Caco-2 (cell line): ENCODE measurements around the gene TRIO. TPM values are rescaled to one million over a fixed set of nuclear protein-coding genes. Genes with fewer than 3 reads are reported as not detected.

Source experiments
- BruUV-seq: library from RNA; stranded (reverse); fragments of 400-500 nt; replicated peaks from 2 replicates; lab custom pipeline; 2021; lab: Mats Ljungman, UMichigan
- CTCF ChIA-PET: fragments of 300-600 bp; sonication (Branson Sonifier 250); formaldehyde crosslinking; loops from one replicate; lab custom pipeline; 2022; ENCODE audit warnings: antibody characterized with exemption; lab: Charles Lee
- POLR2A ChIA-PET: fragments of 300-600 bp; sonication (Branson Sonifier 250); formaldehyde crosslinking; loops from one replicate; lab custom pipeline; 2022; ENCODE audit warnings: antibody characterized with exemption; lab: Charles Lee
- DNase-seq, 2 experiments: peaks; one replicate each; pipeline versions ENCODE4 v3.0.0 to v3.0.0-alpha.2; 2020 to 2022
- H3K27me3 ChIP-seq: replicated peaks from 2 replicates; pipeline ENCODE4 v1.6.0; 2011; ENCODE audit warnings: low read length; ENCODE audit not compliant: control insufficient read depth, insufficient read depth
- H3K36me3 ChIP-seq: 2 replicates; pipeline ENCODE4 v1.5.1; 2011; ENCODE audit warnings: low read length; ENCODE audit not compliant: control insufficient read depth, insufficient read depth
- H3K4me1 ChIP-seq: fragments of 250-450 bp; sonication (Bioruptor Pico); 2 replicates; pipeline ENCODE4 v1.5.1; 2020; ENCODE audit warnings: mild to moderate bottlenecking
- H3K4me3 ChIP-seq: 2 replicates; pipeline ENCODE4 v1.5.1; 2011; ENCODE audit warnings: low read depth, mild to moderate bottlenecking, control low read depth, low read length
- H3K9me3 ChIP-seq: fragments of 250-450 bp; sonication (Bioruptor Pico); 2 replicates; pipeline ENCODE4 v1.5.1; 2020; ENCODE audit warnings: mild to moderate bottlenecking, moderate library complexity
- H3K27ac Mint-ChIP-seq: one replicate; pipeline ENCODE4 v1.8.0; 2022; ENCODE audit warnings: mixed read lengths; ENCODE audit not compliant: unreplicated experiment
- H3K27me3 Mint-ChIP-seq: one replicate; pipeline ENCODE4 v1.8.0; 2022; ENCODE audit warnings: mixed read lengths; ENCODE audit not compliant: insufficient read depth, unreplicated experiment
- H3K36me3 Mint-ChIP-seq: one replicate; pipeline ENCODE4 v1.8.0; 2022; ENCODE audit warnings: mild to moderate bottlenecking, mixed read lengths; ENCODE audit not compliant: insufficient read depth, unreplicated experiment
- H3K4me1 Mint-ChIP-seq: one replicate; pipeline ENCODE4 v1.8.0; 2022; ENCODE audit warnings: low read depth, mixed read lengths; ENCODE audit not compliant: unreplicated experiment
- H3K4me3 Mint-ChIP-seq: one replicate; pipeline ENCODE4 v1.8.0; 2022; ENCODE audit warnings: mild to moderate bottlenecking, moderate library complexity, mixed read lengths; ENCODE audit not compliant: unreplicated experiment
- H3K9me3 Mint-ChIP-seq: one replicate; pipeline ENCODE4 v1.8.0; 2022; ENCODE audit warnings: mixed read lengths; ENCODE audit not compliant: unreplicated experiment
- intact Hi-C: fragments of 100-400 bp; cut with micrococcal nuclease; formaldehyde crosslinking; loops from one replicate; pipeline ENCODE4 v1.10.0; 2022; ENCODE audit not compliant: unreplicated experiment
- total RNA-seq: library from RNA; stranded (reverse); gene quantifications from 2 replicates; pipeline ENCODE4 v1.2.3, GENCODE V29; 2022
- TF ChIP-seq, protein P1 (sequence below), 2 experiments: fragments of 200-600 bp in 1 of 2; IDR thresholded peaks; 1 replicate in 1 of 2; 2 replicates in 1 of 2; pipeline versions ENCODE4 v1.5.1 to v1.8.0; 2011 to 2022; ENCODE audit warnings: antibody characterized with exemption in 1 of 2, control low read depth in 1 of 2, inconsistent platforms in 1 of 2, low read depth in 1 of 2, low read length in 1 of 2, mild to moderate bottlenecking in 1 of 2, moderate library complexity in 1 of 2; ENCODE audit not compliant: insufficient read depth in 1 of 2, severe bottlenecking in 1 of 2, unreplicated experiment in 1 of 2

TRIO gene
- total RNA-seq, 1 experiment from 2014 or later, result 92.0 TPM

DNA sequence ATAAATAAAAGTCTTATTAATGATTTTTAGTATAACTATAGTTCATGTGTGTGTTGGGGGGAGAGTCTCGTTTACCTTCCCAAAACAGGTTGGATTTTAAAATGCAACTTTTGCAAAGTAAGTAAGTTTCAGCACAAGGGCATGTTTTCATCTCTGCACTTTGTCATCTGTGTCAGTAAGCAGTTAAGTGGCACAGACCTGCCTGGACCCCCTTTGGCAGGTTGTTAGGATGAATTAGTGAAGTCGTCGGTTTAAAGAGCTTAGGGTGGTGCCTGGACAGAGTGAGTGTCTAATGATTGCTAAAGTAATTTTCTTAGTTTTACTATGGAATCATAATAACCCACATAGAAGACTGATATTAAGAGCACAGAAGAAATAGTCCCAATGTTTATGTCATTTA, 74.9 kb downstream of the TRIO start:
- Mint-ChIP-seq H3K4me3 (no peak overlapping the region), H3K36me3 (peaks cover 11% of the 10 kb centered on the region), H3K4me1 (peaks cover 34% of the 10 kb centered on the region), H3K27ac (no peak overlapping the region), H3K27me3 (no peaks in the 10 kb centered on the region), H3K9me3 (no peaks in the 10 kb centered on the region)
- POLR2A ChIA-PET, result no interaction called here
- Histone ChIP-seq H3K36me3 (no peaks in the 10 kb centered on the region; the same call in 1 of the 2 replicates), H3K9me3 (no peaks in the 10 kb centered on the region), H3K27me3 (no peaks in the 10 kb centered on the region), H3K4me1 (peaks cover 9% of the 10 kb centered on the region; the same call in 1 of the 2 replicates), H3K4me3 (no peak overlapping the region)
- no TSS peak for BruUV-seq
- intact Hi-C loops, result no loop called here
- TF ChIP-seq, protein P1, sequence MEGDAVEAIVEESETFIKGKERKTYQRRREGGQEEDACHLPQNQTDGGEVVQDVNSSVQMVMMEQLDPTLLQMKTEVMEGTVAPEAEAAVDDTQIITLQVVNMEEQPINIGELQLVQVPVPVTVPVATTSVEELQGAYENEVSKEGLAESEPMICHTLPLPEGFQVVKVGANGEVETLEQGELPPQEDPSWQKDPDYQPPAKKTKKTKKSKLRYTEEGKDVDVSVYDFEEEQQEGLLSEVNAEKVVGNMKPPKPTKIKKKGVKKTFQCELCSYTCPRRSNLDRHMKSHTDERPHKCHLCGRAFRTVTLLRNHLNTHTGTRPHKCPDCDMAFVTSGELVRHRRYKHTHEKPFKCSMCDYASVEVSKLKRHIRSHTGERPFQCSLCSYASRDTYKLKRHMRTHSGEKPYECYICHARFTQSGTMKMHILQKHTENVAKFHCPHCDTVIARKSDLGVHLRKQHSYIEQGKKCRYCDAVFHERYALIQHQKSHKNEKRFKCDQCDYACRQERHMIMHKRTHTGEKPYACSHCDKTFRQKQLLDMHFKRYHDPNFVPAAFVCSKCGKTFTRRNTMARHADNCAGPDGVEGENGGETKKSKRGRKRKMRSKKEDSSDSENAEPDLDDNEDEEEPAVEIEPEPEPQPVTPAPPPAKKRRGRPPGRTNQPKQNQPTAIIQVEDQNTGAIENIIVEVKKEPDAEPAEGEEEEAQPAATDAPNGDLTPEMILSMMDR (IDR thresholded peaks at IDR 0.05; ENCODE audit: insufficient read depth in 1 of 2, low read depth in 1 of 2, low read length in 1 of 2, severe bottlenecking in 1 of 2, unreplicated experiment in 1 of 2), result no peak
- CTCF ChIA-PET, result no interaction called here
- DNase-seq, result no peak

DNA sequence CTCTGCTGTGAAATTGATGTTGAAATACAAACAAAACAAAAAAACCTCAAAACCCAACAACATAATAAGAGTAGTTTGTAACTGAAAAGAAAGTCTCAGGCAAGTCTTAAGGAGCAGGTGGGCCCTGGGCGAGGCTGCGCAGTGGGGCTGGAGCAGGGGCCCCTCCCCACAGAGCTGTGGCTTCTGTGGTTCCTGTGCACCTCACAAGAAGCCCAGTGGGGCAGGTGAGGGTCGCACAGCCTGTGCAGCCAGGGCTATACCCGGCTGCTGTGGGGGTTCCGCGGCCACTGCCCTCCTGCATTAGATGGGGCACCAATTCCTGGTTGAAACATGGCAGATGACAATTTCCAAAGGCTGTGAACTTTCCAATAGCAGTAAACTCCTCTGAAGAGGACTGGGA, 75.3 kb downstream of the TRIO start:
- Mint-ChIP-seq H3K27ac (no peak overlapping the region), H3K4me1 (peaks cover 37% of the 10 kb centered on the region), H3K9me3 (no peaks in the 10 kb centered on the region), H3K36me3 (peaks cover 11% of the 10 kb centered on the region), H3K27me3 (no peaks in the 10 kb centered on the region), H3K4me3 (no peak overlapping the region)
- CTCF ChIA-PET, result no interaction called here
- BruUV-seq, result no TSS peak
- no peaks in the 10 kb centered on the region for H3K9me3 ChIP-seq
- no peaks in the 10 kb centered on the region for H3K27me3 ChIP-seq
- TF ChIP-seq, protein P1 (IDR thresholded peaks at IDR 0.05; ENCODE audit: insufficient read depth in 1 of 2, low read depth in 1 of 2, low read length in 1 of 2, severe bottlenecking in 1 of 2, unreplicated experiment in 1 of 2), result no peak
- intact Hi-C loops, result no loop called here
- H3K36me3 ChIP-seq, result no peaks in the 10 kb centered on the region; the same call in 1 of the 2 replicates
- POLR2A ChIA-PET, result no interaction called here
- peaks cover 7% of the 10 kb centered on the region; the same call in 1 of the 2 replicates for H3K4me1 ChIP-seq
- no peak overlapping the region for H3K4me3 ChIP-seq
- no peak for DNase-seq

DNA sequence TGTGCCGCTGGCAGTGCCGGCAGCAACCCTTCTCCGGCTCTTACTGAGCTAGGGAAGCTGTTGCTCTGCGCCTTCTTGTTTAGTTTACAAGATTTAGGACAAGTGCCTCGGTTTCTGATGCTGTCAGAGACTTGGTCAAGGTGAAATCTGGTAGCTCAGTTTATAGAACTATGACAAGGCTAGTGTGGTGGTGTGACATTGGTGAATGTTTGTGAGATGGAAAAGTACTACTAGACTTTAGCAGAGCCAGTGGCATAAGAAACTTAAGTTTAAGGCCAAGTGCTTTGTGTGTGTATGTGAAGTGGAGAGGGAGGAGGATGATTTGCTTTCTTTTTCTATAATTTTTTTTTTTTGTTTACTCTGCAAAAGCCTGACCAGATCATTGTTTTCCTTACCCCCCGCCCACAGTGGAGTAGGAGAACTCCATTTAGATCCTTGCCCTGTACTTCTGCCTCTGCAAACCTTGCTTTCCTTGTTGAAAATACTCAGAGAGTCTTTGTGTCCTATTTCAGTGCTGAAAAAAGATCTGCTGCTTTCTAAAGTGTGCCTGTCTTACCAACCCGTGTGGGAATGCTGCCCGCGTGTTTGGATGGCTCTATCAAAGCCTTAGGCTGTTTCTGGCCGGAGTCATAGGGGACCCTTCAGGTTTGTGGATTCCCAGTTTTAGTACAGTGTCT, 75.9 kb downstream of the TRIO start:
- no peak for DNase-seq
- ChIA-PET POLR2A (no interaction called here), CTCF (no interaction called here)
- Histone ChIP-seq H3K36me3 (no peaks in the 10 kb centered on the region; the same call in 1 of the 2 replicates), H3K9me3 (no peaks in the 10 kb centered on the region), H3K27me3 (no peaks in the 10 kb centered on the region), H3K4me3 (no peak overlapping the region), H3K4me1 (0 out of 2 replicates have a peak, but pooled peaks cover 1% of the 10 kb centered on the region)
- peaks cover 11% of the 10 kb centered on the region for H3K36me3 Mint-ChIP-seq
- H3K4me3 Mint-ChIP-seq, result no peak overlapping the region
- H3K4me1 Mint-ChIP-seq, result peaks cover 37% of the 10 kb centered on the region
- no TSS peak for BruUV-seq
- no peaks in the 10 kb centered on the region for H3K27me3 Mint-ChIP-seq
- intact Hi-C loops, result no loop called here
- no peaks in the 10 kb centered on the region for H3K9me3 Mint-ChIP-seq
- no peak overlapping the region for H3K27ac Mint-ChIP-seq
- TF ChIP-seq, protein P1 (IDR thresholded peaks at IDR 0.05; ENCODE audit: insufficient read depth in 1 of 2, low read depth in 1 of 2, low read length in 1 of 2, severe bottlenecking in 1 of 2, unreplicated experiment in 1 of 2), result no peak
